ENCODE data around the gene HRH1.

HRH1 gene

GRCh38 chr3:11239796-11240195 lies 85.5 kb downstream of the HRH1 start:
- Histone ChIP-seq H2AFZ (ENCODE audit: low read length) (no peak overlapping the region), H3K27ac (ENCODE audit: low read depth, low read length, poor library complexity, severe bottlenecking) (no peak overlapping the region), H3K9ac (ENCODE audit: low read length) (no peak overlapping the region), H3K36me3 (ENCODE audit: insufficient read depth, low read length) (no peaks in the 10 kb centered on the region), H3K4me2 (ENCODE audit: low read length) (no peak overlapping the region), H3K4me1 (ENCODE audit: insufficient read depth, low read length, severe bottlenecking) (no peaks in the 10 kb centered on the region), H3K79me2 (ENCODE audit: insufficient read depth, low read length) (no peaks in the 10 kb centered on the region), H3F3A (ENCODE audit: insufficient read depth, low read length) (no peaks in the 10 kb centered on the region), H3K27me3 (ENCODE audit: insufficient read depth, low read length) (no peaks in the 10 kb centered on the region), H3K4me3 (ENCODE audit: low read depth, low read length, poor library complexity, severe bottlenecking) (no peak overlapping the region), H3K9me3 (ENCODE audit: low read length) (no peaks in the 10 kb centered on the region), H3K9me2 (ENCODE audit: low read depth, low read length) (no peaks in the 10 kb centered on the region), H4K20me1 (ENCODE audit: insufficient read depth, low read length) (no peaks in the 10 kb centered on the region)
- TF ChIP-seq CTCF (IDR thresholded peaks at IDR 0.05; ENCODE audit: low read length) (no peak), EZH2 (IDR thresholded peaks at IDR 0.05; ENCODE audit: borderline replicate concordance, low read length) (no peak)

- Histone ChIP-seq H4K20me1 (ENCODE audit: insufficient read depth, low read length) (no peaks in the 10 kb centered on the region), H3K79me2 (ENCODE audit: insufficient read depth, low read length) (no peaks in the 10 kb centered on the region), H3K9ac (ENCODE audit: low read length) (no peak overlapping the region), H3K36me3 (ENCODE audit: insufficient read depth, low read length) (no peaks in the 10 kb centered on the region), H3F3A (ENCODE audit: insufficient read depth, low read length) (no peaks in the 10 kb centered on the region), H3K4me2 (ENCODE audit: low read length) (no peak overlapping the region), H3K9me3 (ENCODE audit: low read length) (no peaks in the 10 kb centered on the region), H3K4me3 (ENCODE audit: low read depth, low read length, poor library complexity, severe bottlenecking) (no peak overlapping the region), H2AFZ (ENCODE audit: low read length) (no peak overlapping the region), H3K4me1 (ENCODE audit: insufficient read depth, low read length, severe bottlenecking) (no peaks in the 10 kb centered on the region), H3K27me3 (ENCODE audit: insufficient read depth, low read length) (no peaks in the 10 kb centered on the region), H3K9me2 (ENCODE audit: low read depth, low read length) (no peaks in the 10 kb centered on the region), H3K27ac (ENCODE audit: low read depth, low read length, poor library complexity, severe bottlenecking) (no peak overlapping the region)
- TF ChIP-seq CTCF (IDR thresholded peaks at IDR 0.05; ENCODE audit: low read length), result no peak
- TF ChIP-seq EZH2 (IDR thresholded peaks at IDR 0.05; ENCODE audit: borderline replicate concordance, low read length), result no peak
Observed at GRCh38 chr3:11240496-11240895, 86.2 kb downstream of the HRH1 start.

GRCh38 chr3:11244121-11244677 lies 89.9 kb downstream of the HRH1 start:
- no peaks in the 10 kb centered on the region for H4K20me1 ChIP-seq (ENCODE audit: insufficient read depth, low read length)
- H3K9ac ChIP-seq (ENCODE audit: low read length), result no peak overlapping the region
- no peak overlapping the region for H2AFZ ChIP-seq (ENCODE audit: low read length)
- no peaks in the 10 kb centered on the region for H3K27me3 ChIP-seq (ENCODE audit: insufficient read depth, low read length)
- H3K36me3 ChIP-seq (ENCODE audit: insufficient read depth, low read length), result no peaks in the 10 kb centered on the region
- H3K27ac ChIP-seq (ENCODE audit: low read depth, low read length, poor library complexity, severe bottlenecking), result no peak overlapping the region
- H3K4me1 ChIP-seq (ENCODE audit: insufficient read depth, low read length, severe bottlenecking), result no peaks in the 10 kb centered on the region
- no peak overlapping the region for H3K4me2 ChIP-seq (ENCODE audit: low read length)
- H3K9me2 ChIP-seq (ENCODE audit: low read depth, low read length), result no peaks in the 10 kb centered on the region
- TF ChIP-seq CTCF (IDR thresholded peaks at IDR 0.05; ENCODE audit: low read length), result no peak
- TF ChIP-seq EZH2 (IDR thresholded peaks at IDR 0.05; ENCODE audit: borderline replicate concordance, low read length), result no peak
- no peaks in the 10 kb centered on the region for H3K9me3 ChIP-seq (ENCODE audit: low read length)
- no peak overlapping the region for H3K4me3 ChIP-seq (ENCODE audit: low read depth, low read length, poor library complexity, severe bottlenecking)
- H3F3A ChIP-seq (ENCODE audit: insufficient read depth, low read length), result no peaks in the 10 kb centered on the region
- no peaks in the 10 kb centered on the region for H3K79me2 ChIP-seq (ENCODE audit: insufficient read depth, low read length)
